H1 (cell line): Measurements from ENCODE around the gene TGOLN2. TPM values are rescaled to one million over a fixed set of nuclear protein-coding genes. Genes with fewer than 3 reads are reported as not detected.

Source experiments
- CTCF ChIA-PET: fragments of 300-600 bp; sonication (Branson Sonifier 250); formaldehyde crosslinking; loops from one replicate; lab custom pipeline; 2021; ENCODE audit not compliant: partially characterized antibody; lab: Charles Lee
- POLR2A ChIA-PET: fragments of 300-600 bp; sonication (Branson Sonifier 250); formaldehyde crosslinking; loops from one replicate; lab custom pipeline; 2021; ENCODE audit warnings: inconsistent platforms; ENCODE audit not compliant: partially characterized antibody; lab: Charles Lee
- DNase-seq, 2 experiments: peaks; one replicate each; pipeline versions ENCODE4 v3.0.0 to v3.0.0-alpha.2; 2010 to 2022; ENCODE audit warnings: low spot score in 2 of 2, low read depth in 1 of 2, mixed read lengths in 1 of 2
- FAIRE-seq: peaks from 2 replicates; lab custom pipeline; 2011; peaks lifted over from hg19 to GRCh38; lab: Jason Lieb, UNC
- H2AFZ ChIP-seq: 2 replicates; pipeline ENCODE4 v1.8.1; 2012; ENCODE audit warnings: low read length, inconsistent platforms
- H2AK5ac ChIP-seq: 2 replicates; pipeline ENCODE4 v1.6.1; 2013; ENCODE audit warnings: low read depth, low read length
- H2BK120ac ChIP-seq: replicated peaks from 2 replicates; pipeline ENCODE3; 2013; ENCODE audit warnings: low read depth, low read length, inconsistent platforms
- H2BK12ac ChIP-seq: 2 replicates; pipeline ENCODE4 v1.6.1; 2013; ENCODE audit warnings: low read depth, low read length
- H2BK15ac ChIP-seq: 2 replicates; pipeline ENCODE4 v1.6.1; 2013; ENCODE audit warnings: low read length
- H2BK20ac ChIP-seq: 2 replicates; pipeline ENCODE4 v1.6.1; 2013; ENCODE audit warnings: low read length
- H2BK5ac ChIP-seq: 2 replicates; pipeline ENCODE4 v1.6.1; 2013; ENCODE audit warnings: low read depth, low read length
- H3K14ac ChIP-seq: 2 replicates; pipeline ENCODE4 v1.6.1; 2013; ENCODE audit warnings: inconsistent platforms; ENCODE audit not compliant: insufficient read length
- H3K18ac ChIP-seq: 2 replicates; pipeline ENCODE4 v1.6.1; 2013; ENCODE audit warnings: low read length; ENCODE audit errors: extremely low read depth
- H3K23ac ChIP-seq: 2 replicates; pipeline ENCODE4 v1.6.1; 2013; ENCODE audit warnings: inconsistent platforms; ENCODE audit not compliant: insufficient read length
- H3K23me2 ChIP-seq: 2 replicates; pipeline ENCODE4 v1.6.1; 2013; ENCODE audit warnings: low read depth, low read length
- H3K27ac ChIP-seq: 2 replicates; pipeline ENCODE4 v1.6.1; 2011; ENCODE audit warnings: low read depth, low read length, inconsistent platforms
- H3K27me3 ChIP-seq, 4 experiments: replicated peaks in 1 of 4; 1 replicate in 1 of 4; 2 replicates in 3 of 4; pipeline versions ENCODE4 v1.6.1 to v1.8.1; 2011 to 2013; ENCODE audit warnings: low read length in 3 of 4, mild to moderate bottlenecking in 3 of 4, inconsistent platforms in 2 of 4, mixed read lengths in 2 of 4, moderate library complexity in 1 of 4; ENCODE audit not compliant: control insufficient read depth in 3 of 4, insufficient read depth in 3 of 4; ENCODE audit errors: extremely low read depth in 1 of 4
- H3K36me3 ChIP-seq, 4 experiments: 2 replicates each; pipeline versions ENCODE4 v1.6.1 to v1.8.1; 2011 to 2013; ENCODE audit warnings: mild to moderate bottlenecking in 4 of 4, low read length in 3 of 4, moderate library complexity in 2 of 4, control low read depth in 1 of 4, inconsistent platforms in 1 of 4; ENCODE audit not compliant: insufficient read depth in 4 of 4, control insufficient read depth in 2 of 4
- H3K4ac ChIP-seq: replicated peaks from 2 replicates; pipeline ENCODE3; 2013; ENCODE audit warnings: low read length, low read depth, mixed read lengths, inconsistent platforms; ENCODE audit not compliant: insufficient read length
- H3K4me1 ChIP-seq, 4 experiments: replicated peaks in 1 of 4; 1 replicate in 1 of 4; 2 replicates in 3 of 4; pipeline versions ENCODE4 v1.6.1 to v1.8.1; 2011 to 2013; ENCODE audit warnings: low read length in 3 of 4, inconsistent platforms in 2 of 4, mixed read lengths in 1 of 4; ENCODE audit not compliant: insufficient read depth in 4 of 4, control insufficient read depth in 3 of 4
- H3K4me2 ChIP-seq, 2 experiments: 2 replicates each; pipeline versions ENCODE4 v1.6.1 to v1.8.1; 2011 to 2013; ENCODE audit warnings: low read depth in 2 of 2, low read length in 2 of 2, control low read depth in 1 of 2, inconsistent platforms in 1 of 2, mild to moderate bottlenecking in 1 of 2; ENCODE audit not compliant: insufficient read depth in 1 of 2
- H3K4me3 ChIP-seq, 4 experiments: fragments of 200-600, 300-600 bp in 1 of 4; sonication (generic), shearing (Covaris generic), sonication (Bioruptor Twin) in 1 of 4; 2 replicates each; pipeline versions ENCODE4 v1.5.1 to v1.8.1; 2011 to 2016; ENCODE audit warnings: low read length in 4 of 4, low read depth in 3 of 4, control low read depth in 2 of 4, inconsistent platforms in 2 of 4, mild to moderate bottlenecking in 2 of 4, mixed read lengths in 1 of 4, moderate library complexity in 1 of 4; ENCODE audit not compliant: insufficient read depth in 2 of 4; ENCODE audit errors: extremely low read depth in 1 of 4
- H3K56ac ChIP-seq: replicated peaks from 2 replicates; pipeline ENCODE3; 2013; ENCODE audit warnings: low read depth, mild to moderate bottlenecking, mixed read lengths, low read length, inconsistent platforms; ENCODE audit not compliant: insufficient read length
- H3K79me1 ChIP-seq: 2 replicates; pipeline ENCODE4 v1.6.1; 2013; ENCODE audit warnings: low read depth, low read length, control low read depth
- H3K79me2 ChIP-seq, 2 experiments: 2 replicates each; pipeline versions ENCODE4 v1.6.1 to v1.8.1; 2012 to 2013; ENCODE audit warnings: low read length in 2 of 2, mild to moderate bottlenecking in 2 of 2, inconsistent platforms in 1 of 2; ENCODE audit not compliant: insufficient read depth in 2 of 2, control insufficient read depth in 1 of 2
- H3K9ac ChIP-seq, 4 experiments: replicated peaks in 1 of 4; 1 replicate in 1 of 4; 2 replicates in 3 of 4; pipeline versions ENCODE4 v1.6.1 to v1.8.1; 2011 to 2013; ENCODE audit warnings: low read depth in 3 of 4, low read length in 3 of 4, control low read depth in 2 of 4, mild to moderate bottlenecking in 2 of 4, moderate library complexity in 2 of 4, inconsistent platforms in 1 of 4; ENCODE audit errors: extremely low read depth in 1 of 4
- H3K9me3 ChIP-seq, 2 experiments: 2 replicates each; pipeline versions ENCODE4 v1.6.1 to v1.8.1; 2012 to 2013; ENCODE audit warnings: mild to moderate bottlenecking in 2 of 2, moderate library complexity in 2 of 2, control low read depth in 1 of 2, inconsistent platforms in 1 of 2, low read depth in 1 of 2, low read length in 1 of 2, mixed read lengths in 1 of 2; ENCODE audit not compliant: insufficient read depth in 2 of 2
- H4K20me1 ChIP-seq, 2 experiments: replicated peaks in 1 of 2; 2 replicates each; pipeline versions ENCODE3 to v1.8.1; 2011 to 2013; ENCODE audit warnings: inconsistent platforms in 2 of 2, low read length in 2 of 2, mild to moderate bottlenecking in 1 of 2; ENCODE audit not compliant: insufficient read depth in 2 of 2, control insufficient read depth in 1 of 2
- H4K5ac ChIP-seq: 2 replicates; pipeline ENCODE4 v1.6.1; 2013; ENCODE audit warnings: low read length, low read depth, mixed read lengths, inconsistent platforms; ENCODE audit not compliant: insufficient read length
- H4K8ac ChIP-seq: 2 replicates; pipeline ENCODE4 v1.8.0; 2013; ENCODE audit warnings: mild to moderate bottlenecking, moderate library complexity, low read length, inconsistent platforms; ENCODE audit not compliant: insufficient read depth; ENCODE audit errors: extremely low read depth
- H4K91ac ChIP-seq: replicated peaks from 2 replicates; pipeline ENCODE3; 2013; ENCODE audit warnings: low read length, mixed read lengths, inconsistent platforms; ENCODE audit not compliant: insufficient read length
- POLR2AphosphoS5 ChIP-seq: IDR thresholded peaks from 2 replicates; pipeline ENCODE4 v1.6.1; 2011; ENCODE audit warnings: low read depth, low read length
- RFX5 ChIP-seq: IDR thresholded peaks from 2 replicates; pipeline ENCODE4 v1.6.1; 2011; ENCODE audit warnings: low read depth, low read length, improper control_type of control experiment, borderline replicate concordance
- SRF ChIP-seq: IDR thresholded peaks from 2 replicates; pipeline ENCODE4 v1.6.1; 2011; ENCODE audit warnings: mild to moderate bottlenecking, low read depth, low read length, moderate library complexity
- WGBS, 2 experiments: shearing (Covaris generic) in 1 of 2; methylation state at CpG; one replicate each; pipeline versions ENCODE4 v1.1.6 to v1.1.7; 2013 to 2015; ENCODE audit warnings: low lambda C conversion rate in 2 of 2, mixed read lengths in 2 of 2, inconsistent platforms in 1 of 2, low coverage in 1 of 2, missing lambda C conversion rate in 1 of 2; ENCODE audit not compliant: insufficient replicate concordance in 2 of 2, insufficient coverage in 1 of 2, insufficient read length in 1 of 2; ENCODE audit errors: extremely low coverage in 1 of 2, missing lambda C conversion rate in 1 of 2; 5-methylcytosine and 5-hydroxymethylcytosine counted together
- polyA plus RNA-seq, 7 experiments: library from polyadenylated mRNA; depleted of rRNA in 3 of 7; stranded (reverse) in 5 of 7; unstranded in 2 of 7; fragments of >200 nt in 5 of 7; fragments of 200-250 nt in 2 of 7; gene quantifications; 1 replicate in 5 of 7; 2 replicates in 1 of 7; 4 replicates in 1 of 7; pipeline versions ENCODE4 v1.2.1 to v1.2.3, GENCODE V29; 2011 to 2013; ENCODE audit warnings: missing spikeins in 2 of 7, mixed read lengths in 2 of 7
- total RNA-seq: library from RNA; stranded (reverse); fragmentation: NEBNext Ultra II Directional; extraction: Animal tissue kit (Norgen Biotek cat#: 25700); gene quantifications from 2 replicates; pipeline ENCODE4 v1.2.1, GENCODE V29; 2021

Gene TGOLN2
- total and polyA plus RNA-seq, 2 of the 8 experiments (the other 6 are each of a cell fraction or from before 2014, with no cell fraction given), result 33.9 to 38.9 TPM

- no peak overlapping the region for H3K27ac ChIP-seq
- peak overlapping the region; percentile 5 for H4K91ac ChIP-seq
- H4K8ac ChIP-seq, result no peak overlapping the region
- no peaks in the 10 kb centered on the region for H3K79me2 ChIP-seq
- H3K9me3 ChIP-seq, result no peaks in the 10 kb centered on the region
- H2BK120ac ChIP-seq, result no peak overlapping the region
- no peak overlapping the region for H3K18ac ChIP-seq
- ChIA-PET CTCF (interaction anchor here (1.1 to 3.4 kb wide), 4 partner anchors 9 to 383 kb away, joined by 3 to 25 read pairs (median 10); no protein-coding TSS in a partner anchor), POLR2A (interaction anchor here (0.7 to 2.8 kb wide), 8 partner anchors 9 to 239 kb away, joined by 3 to 20 read pairs (median 7); partner anchors contain the start of genes MAT2A, TCF7L1 and TGOLN2)
- H2AFZ ChIP-seq, result no peak overlapping the region
- no peak overlapping the region for H2AK5ac ChIP-seq
- peaks cover 0 to 8% (median 2%) of the 10 kb centered on the region in 4 experiments; a peak in 5 of 7 replicates for H3K4me1 ChIP-seq
- H3K36me3 ChIP-seq, result peaks cover 18 to 59% (median 36%) of the 10 kb centered on the region in 4 experiments
- H4K5ac ChIP-seq, result no peak overlapping the region
- no peak overlapping the region for H2BK15ac ChIP-seq
- peaks cover 3% of the 10 kb centered on the region; the same call in 1 of the 2 replicates for H3K79me1 ChIP-seq
- 89% methylated on average over 14 of the region's 15 CpGs; no CpG with 5 or more reads in 1 of the 2 experiments for WGBS, 2 experiments
- H2BK20ac ChIP-seq, result no peak overlapping the region
- H3K4me2 ChIP-seq, result no peak overlapping the region
- no peak overlapping the region for H3K9ac ChIP-seq
- TF ChIP-seq POLR2AphosphoS5 (0 out of 2 replicates have a peak, but pooled peaks have one; percentile 3), SRF (no peak), RFX5 (no peak)
- no peak overlapping the region for H3K4ac ChIP-seq
- H2BK5ac ChIP-seq, result peak overlapping the region; percentile 28; the same call in 1 of the 2 replicates
- no peaks in the 10 kb centered on the region for H3K27me3 ChIP-seq
- H3K4me3 ChIP-seq, result no peak overlapping the region
- H3K23me2 ChIP-seq, result no peaks in the 10 kb centered on the region
- no peak overlapping the region for H3K23ac ChIP-seq
- DNase-seq (no peak), FAIRE-seq (no peak)
- no peak overlapping the region for H3K56ac ChIP-seq
- H2BK12ac ChIP-seq, result no peak overlapping the region
- H4K20me1 ChIP-seq, result peaks cover 1 to 4% of the 10 kb centered on the region in 2 experiments
- no peak overlapping the region for H3K14ac ChIP-seq
Measured at GRCh38 chr2:85308896-85309555, 18.8 kb downstream of the TGOLN2 start.
